ENCODE results near the gene ZNF266.

GRCh38 chr19:9485140-9485539 lies 49.8 kb upstream of the ZNF266 start:
- TF ChIP-seq CTCF (IDR thresholded peaks at IDR 0.05) = no peak
- TF ChIP-seq POLR2AphosphoS5 (IDR thresholded peaks at IDR 0.05) = no peak
- no peak for TF ChIP-seq POLR2A (IDR thresholded peaks at IDR 0.05)

Data from sigmoid colon (tissue), 4 donors.